ENCODE results near the gene ZMAT5.

The ZMAT5 gene

DNA sequence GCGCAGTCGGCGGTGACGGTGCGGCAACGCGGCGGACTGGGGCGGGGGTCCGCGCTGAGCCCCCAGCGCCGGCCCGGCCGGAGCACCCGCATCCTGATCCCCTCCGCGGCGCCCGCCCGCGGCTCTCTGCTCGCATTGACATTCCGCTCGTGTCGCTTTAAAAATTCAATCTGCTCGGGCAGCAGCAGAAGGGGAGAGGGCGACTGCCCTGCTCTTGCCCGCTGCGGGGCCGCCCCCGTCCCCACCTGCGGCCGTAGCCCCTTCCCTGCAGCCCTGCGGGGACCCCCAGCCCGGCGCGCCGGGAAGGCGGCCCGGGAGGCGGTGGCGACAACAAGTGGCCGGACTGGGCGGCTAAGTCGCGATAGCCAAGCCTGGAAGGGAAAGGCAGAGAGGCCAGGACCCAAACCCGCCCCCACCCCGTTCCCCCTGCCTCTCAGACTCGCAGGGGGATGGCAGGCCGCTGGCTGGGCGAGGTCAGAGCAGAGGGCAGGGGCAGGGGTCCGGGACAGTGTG is 45.9 kb downstream of the ZMAT5 start:
- no peak overlapping the region for H3K4me3 ChIP-seq (ENCODE audit: control insufficient read depth, low read depth, low read length)
- TF ChIP-seq, protein P1, sequence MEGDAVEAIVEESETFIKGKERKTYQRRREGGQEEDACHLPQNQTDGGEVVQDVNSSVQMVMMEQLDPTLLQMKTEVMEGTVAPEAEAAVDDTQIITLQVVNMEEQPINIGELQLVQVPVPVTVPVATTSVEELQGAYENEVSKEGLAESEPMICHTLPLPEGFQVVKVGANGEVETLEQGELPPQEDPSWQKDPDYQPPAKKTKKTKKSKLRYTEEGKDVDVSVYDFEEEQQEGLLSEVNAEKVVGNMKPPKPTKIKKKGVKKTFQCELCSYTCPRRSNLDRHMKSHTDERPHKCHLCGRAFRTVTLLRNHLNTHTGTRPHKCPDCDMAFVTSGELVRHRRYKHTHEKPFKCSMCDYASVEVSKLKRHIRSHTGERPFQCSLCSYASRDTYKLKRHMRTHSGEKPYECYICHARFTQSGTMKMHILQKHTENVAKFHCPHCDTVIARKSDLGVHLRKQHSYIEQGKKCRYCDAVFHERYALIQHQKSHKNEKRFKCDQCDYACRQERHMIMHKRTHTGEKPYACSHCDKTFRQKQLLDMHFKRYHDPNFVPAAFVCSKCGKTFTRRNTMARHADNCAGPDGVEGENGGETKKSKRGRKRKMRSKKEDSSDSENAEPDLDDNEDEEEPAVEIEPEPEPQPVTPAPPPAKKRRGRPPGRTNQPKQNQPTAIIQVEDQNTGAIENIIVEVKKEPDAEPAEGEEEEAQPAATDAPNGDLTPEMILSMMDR (conservative IDR thresholded peaks at IDR 0.05; ENCODE audit: control insufficient read depth, insufficient read depth, low read depth, low read length): no peak
- DNase-seq (ENCODE audit: low read depth): no peak

DNA sequence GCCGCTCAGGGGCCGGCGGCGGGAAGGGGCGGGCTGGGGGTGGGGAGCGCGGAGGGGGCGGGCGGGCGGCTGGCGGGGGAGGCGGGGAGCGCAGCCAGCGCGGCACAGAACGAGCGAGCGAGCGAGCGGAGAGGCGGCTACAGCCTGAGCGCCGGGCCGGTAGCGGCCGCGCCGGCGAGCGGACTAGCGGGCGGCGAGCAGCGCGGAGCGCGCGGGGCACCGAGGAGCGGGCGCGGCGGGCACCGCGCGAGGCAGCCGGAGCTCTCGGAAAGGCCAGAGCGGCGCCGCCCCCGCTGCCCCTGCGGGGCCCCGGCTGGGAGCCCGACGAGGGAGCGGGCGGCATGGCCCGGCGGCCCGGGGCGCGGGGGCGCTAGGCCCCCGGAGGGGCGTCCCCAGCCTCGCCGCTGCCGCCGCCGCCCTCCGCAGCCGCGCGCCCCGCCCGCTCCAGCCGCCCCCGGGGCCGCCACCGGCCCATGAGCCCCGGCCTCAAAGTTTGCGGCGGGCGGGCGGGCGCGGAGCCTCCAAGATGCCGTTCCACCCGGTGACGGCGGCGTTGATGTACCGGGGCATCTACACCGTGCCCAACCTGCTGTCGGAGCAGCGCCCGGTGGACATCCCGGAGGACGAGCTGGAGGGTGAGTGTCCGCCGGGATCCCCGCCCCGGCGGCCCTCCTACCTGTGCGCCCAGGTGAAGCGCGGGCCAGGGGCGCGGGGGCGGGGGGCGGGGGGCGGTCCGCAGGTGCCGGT is 46.7 kb downstream of the ZMAT5 start, which contains the start of gene CABP7:
CABP7 (plus strand) TSS at position 105 of the 747 bp plus-strand sequence; CDS start at position 527, 422 bp downstream.
- no peak within 1 kb of the TSS for H3K4me3 ChIP-seq (ENCODE audit: control insufficient read depth, low read depth, low read length)
- DNase-seq (ENCODE audit: low read depth): no peak
- TF ChIP-seq, protein P1 (conservative IDR thresholded peaks at IDR 0.05; ENCODE audit: control insufficient read depth, insufficient read depth, low read depth, low read length): no peak

DNA sequence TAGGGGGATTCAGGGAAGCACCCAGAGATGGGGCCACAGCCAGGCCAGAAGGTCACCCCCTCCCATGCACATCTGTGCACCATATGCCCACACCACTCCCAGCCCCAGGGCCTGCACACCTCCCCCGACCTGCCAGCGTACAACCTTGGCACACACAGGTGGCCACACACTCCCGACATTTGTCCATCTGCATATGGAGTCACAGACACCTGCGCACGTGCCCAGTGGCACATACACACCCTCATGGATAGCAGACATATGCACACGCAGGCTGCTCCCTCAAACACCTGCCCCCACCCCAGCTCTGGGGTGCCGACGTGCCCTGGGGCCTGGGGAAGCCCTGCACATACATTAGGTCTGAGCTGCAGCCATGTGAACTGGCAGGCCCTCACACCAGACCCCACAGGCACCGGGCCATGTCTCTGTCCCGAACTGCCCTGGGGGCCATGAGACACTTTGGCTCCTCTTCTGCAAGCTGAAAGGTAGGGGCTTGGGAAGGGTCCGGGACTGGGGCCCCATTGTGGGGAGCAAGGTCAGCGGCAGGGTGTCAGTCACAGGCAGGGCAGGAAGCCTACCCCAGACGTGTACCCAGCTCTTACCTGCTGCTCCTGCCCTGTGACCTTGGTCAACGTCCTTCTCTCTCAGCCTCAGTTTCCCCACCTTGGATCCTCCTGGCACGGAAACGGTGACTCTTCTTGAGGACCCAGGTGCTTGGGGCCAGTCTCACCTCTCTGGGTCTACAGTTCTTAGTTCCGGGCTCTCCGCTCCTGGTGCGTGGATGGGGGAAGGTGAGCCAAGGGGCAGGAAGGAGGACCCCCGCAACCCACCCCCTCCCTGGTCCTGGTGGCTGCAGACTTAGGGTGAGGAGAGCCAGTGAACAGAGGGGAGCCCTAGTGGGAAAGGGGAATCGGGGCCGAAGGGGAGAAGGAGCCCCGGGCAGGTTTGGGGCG is 47.6 kb downstream of the ZMAT5 start:
- TF ChIP-seq, protein P1 (conservative IDR thresholded peaks at IDR 0.05; ENCODE audit: control insufficient read depth, insufficient read depth, low read depth, low read length): no peak
- no peak overlapping the region for H3K4me3 ChIP-seq (ENCODE audit: control insufficient read depth, low read depth, low read length)
- DNase-seq (ENCODE audit: low read depth): no peak

DNA sequence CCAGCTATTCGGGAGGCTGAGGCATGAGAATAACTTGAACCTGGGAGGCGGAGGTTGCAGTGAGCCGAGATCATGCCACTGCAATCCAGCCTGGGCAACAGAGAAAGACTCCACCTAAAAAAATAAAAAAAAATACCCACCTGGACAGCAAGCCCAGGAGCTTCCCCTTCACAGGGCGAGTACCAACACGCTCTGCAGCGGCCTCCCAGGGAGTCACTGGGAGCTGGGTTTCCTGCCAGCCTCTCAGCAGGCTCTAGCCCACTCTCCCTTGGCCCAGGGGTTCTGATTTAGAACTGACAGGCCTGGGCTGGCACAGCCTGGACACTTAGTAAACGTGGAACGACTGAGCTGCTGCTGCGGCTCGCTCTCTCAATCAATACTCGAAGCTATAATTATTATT is 49.0 kb downstream of the ZMAT5 start:
- no peak for DNase-seq (ENCODE audit: low read depth)
- no peak overlapping the region for H3K4me3 ChIP-seq (ENCODE audit: control insufficient read depth, low read depth, low read length)
- TF ChIP-seq, protein P1 (conservative IDR thresholded peaks at IDR 0.05; ENCODE audit: control insufficient read depth, insufficient read depth, low read depth, low read length): no peak

DNA sequence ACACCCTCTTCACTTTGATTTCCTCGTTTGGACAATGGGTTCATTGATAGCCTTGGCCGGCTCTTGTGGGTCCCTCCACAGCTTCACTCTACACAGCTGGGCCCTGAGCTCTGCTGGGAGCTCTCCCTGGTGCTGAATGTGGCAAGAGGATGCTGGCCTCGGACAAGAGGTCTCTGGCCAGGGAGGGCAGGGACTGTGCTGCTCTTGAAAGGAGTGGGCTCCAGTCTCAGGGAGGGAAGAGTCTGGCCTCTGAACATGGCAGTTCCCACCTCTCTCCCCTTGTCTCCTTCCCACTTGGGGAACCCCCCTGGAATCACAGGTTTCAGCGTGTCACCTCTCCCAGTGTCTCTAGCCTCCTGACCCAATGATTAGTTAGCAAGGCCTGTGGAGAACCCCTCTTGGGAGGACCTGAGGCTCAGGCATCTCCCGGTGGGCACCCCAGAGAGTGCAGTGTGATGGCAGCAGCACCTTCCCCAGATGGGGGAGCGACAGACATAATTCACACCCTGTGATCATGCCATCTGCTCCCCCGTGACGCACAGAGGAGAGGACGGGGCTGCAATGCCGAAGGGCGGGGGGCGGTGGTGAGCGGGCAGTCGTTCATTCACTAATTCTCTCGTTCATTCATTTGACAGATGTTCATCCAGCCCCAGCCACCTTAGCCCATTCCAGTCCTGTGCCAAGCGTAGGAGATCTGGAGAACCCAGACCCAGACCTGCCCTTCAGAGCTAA is 49.8 kb downstream of the ZMAT5 start:
- TF ChIP-seq, protein P1 (conservative IDR thresholded peaks at IDR 0.05; ENCODE audit: control insufficient read depth, insufficient read depth, low read depth, low read length): no peak
- no peak overlapping the region for H3K4me3 ChIP-seq (ENCODE audit: control insufficient read depth, low read depth, low read length)
- DNase-seq (ENCODE audit: low read depth): peak; percentile 66

DNA sequence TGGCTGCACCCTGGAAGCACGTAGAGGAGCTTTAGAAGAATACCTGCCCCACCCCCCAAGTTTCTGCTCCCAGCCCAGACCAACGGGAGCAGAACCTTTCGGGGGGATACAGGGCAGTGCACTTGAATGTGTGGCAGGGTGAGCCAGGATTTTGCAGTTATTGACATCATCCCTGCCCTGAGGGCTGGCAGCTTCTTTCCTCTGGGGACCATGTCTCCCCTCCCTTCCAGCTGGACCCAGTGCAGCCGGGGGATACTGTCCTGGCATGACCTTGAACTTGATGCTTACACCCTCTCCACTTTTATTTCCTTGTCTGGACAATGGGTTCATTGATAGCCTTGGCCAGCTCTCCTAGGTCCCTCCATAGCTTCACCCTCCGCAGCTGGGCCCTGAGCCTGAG is 51.1 kb downstream of the ZMAT5 start:
- DNase-seq (ENCODE audit: low read depth): no peak
- TF ChIP-seq, protein P1 (conservative IDR thresholded peaks at IDR 0.05; ENCODE audit: control insufficient read depth, insufficient read depth, low read depth, low read length): no peak
- no peak overlapping the region for H3K4me3 ChIP-seq (ENCODE audit: control insufficient read depth, low read depth, low read length)
